Epithelial cell of proximal tubule (primary cell): Measurements from ENCODE around the gene GAS5. TPM values are rescaled to one million over a fixed set of nuclear protein-coding genes. Genes with fewer than 3 reads are reported as not detected.

Source experiments
- DNase-seq: peaks from one replicate; pipeline ENCODE4 v3.0.0-alpha.2; 2011; ENCODE audit warnings: low read depth
- H3K4me3 ChIP-seq: 2 replicates; pipeline ENCODE4 v1.5.1; 2011; ENCODE audit warnings: low read depth, mild to moderate bottlenecking, low read length
- CTCF ChIP-seq: conservative IDR thresholded peaks from 2 replicates; pipeline ENCODE4 v1.5.1; 2012; ENCODE audit warnings: low read depth, mild to moderate bottlenecking, low read length
- total RNA-seq: library from RNA; depleted of rRNA; stranded (reverse); fragments of >200 nt; gene quantifications from 2 replicates; pipeline ENCODE4 v1.2.3, GENCODE V29; 2015

Gene GAS5
- total RNA-seq, 1 donor from 2014 or later, result 645 TPM

DNA sequence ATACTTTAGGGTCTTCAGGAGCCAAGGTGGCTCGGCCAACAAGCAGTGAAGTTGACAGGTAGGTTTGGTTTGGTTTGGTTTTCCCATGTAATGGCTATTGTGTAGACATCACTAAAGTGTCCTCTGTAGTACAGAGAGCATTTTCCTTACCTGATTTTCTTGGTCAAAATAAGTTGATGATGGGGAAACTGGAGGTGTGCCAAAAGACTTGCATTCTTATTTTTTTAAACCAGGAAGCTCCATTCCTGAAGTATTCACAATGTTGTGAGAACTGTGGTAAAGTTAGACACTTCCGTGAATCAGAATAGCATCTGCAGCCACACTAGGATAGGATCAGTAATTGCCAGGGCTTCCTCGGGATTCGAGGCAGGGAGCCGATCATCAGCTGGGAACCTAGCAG, 3.3 kb upstream of the GAS5 start:
- no peak for DNase-seq
- no peak overlapping the region for H3K4me3 ChIP-seq
- no peak for TF ChIP-seq CTCF

DNA sequence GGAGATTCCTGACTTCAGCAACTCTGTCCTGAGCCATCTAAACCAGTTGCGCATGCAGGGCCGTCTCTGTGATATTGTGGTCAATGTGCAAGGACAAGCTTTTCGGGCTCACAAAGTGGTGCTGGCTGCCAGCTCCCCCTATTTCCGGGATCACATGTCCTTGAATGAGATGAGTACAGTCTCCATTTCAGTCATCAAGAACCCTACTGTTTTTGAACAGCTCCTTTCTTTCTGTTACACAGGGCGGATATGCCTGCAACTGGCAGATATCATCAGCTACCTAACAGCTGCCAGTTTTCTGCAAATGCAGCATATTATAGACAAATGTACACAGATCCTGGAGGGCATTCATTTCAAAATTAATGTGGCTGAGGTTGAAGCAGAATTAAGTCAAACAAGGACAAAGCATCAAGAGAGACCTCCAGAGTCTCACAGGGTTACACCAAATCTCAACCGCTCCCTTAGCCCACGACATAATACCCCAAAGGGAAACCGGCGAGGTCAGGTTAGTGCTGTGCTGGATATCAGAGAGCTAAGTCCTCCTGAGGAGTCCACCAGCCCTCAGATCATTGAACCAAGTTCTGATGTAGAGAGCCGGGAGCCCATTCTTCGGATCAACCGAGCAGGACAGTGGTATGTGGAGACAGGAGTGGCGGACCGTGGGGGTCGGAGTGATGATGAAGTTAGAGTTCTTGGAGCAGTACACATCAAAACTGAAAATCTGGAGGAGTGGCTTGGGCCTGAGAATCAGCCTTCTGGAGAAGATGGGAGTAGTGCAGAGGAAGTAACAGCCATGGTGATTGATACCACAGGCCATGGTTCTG, 2.7 kb upstream of the GAS5 start:
- no peak for DNase-seq
- no peak overlapping the region for H3K4me3 ChIP-seq
- no peak for TF ChIP-seq CTCF

GRCh38 chr1:173869021-173869359, 1.2 kb upstream of the GAS5 start:
- DNase-seq, result no peak
- peak overlapping the region; percentile 94 for H3K4me3 ChIP-seq
- TF ChIP-seq CTCF, result no peak

- no peak for TF ChIP-seq CTCF
- H3K4me3 ChIP-seq, result peak within 1 kb of the TSS; percentile 94
- DNase-seq, result no peak
Observed at GRCh38 chr1:173868266-173869020, 654 bp upstream of the GAS5 start, which contains the start of gene ZBTB37. ZBTB37 (plus strand) TSS chr1:173868380; CDS start chr1:173870226, 1,846 bp downstream.

DNA sequence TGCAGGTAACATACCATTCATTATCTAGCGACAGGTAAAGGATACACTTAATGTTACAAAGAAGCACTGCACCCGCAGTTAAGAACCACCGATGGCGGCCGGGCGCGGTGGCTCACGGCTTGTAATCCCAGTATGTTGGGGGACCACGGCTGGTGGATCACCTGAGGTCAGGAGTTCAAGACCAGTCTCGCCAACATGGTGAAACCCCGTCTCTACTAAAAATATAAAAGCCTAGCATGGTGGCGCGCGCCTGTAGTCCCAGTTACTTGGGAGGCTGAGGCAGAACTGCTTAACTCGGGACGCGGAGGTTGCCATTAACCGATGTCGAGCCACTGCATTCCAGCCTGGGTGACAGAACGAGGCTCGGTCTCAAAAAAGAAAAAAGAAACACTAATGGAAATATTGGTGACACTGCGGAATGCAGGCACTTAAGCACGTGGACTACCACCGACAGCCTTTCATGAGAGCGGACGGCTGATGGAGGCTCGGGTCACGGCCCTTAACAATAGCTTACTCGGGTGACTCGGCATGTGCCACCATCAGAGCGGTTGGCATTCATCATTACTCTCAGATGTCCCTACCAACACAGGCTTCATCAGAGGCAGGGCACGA, 542 bp downstream of the GAS5 start:
- no peak for DNase-seq
- TF ChIP-seq CTCF, result no peak
- peak overlapping the region; percentile 94 for H3K4me3 ChIP-seq

- H3K4me3 ChIP-seq, result peak overlapping the region; percentile 94
- DNase-seq, result no peak
- TF ChIP-seq CTCF, result no peak
Observed at GRCh38 chr1:173866413-173867115, 1.2 kb downstream of the GAS5 start.
